Endothelial cell of umbilical vein (primary cell): Measurements from ENCODE around the gene RGS12.

Experiments used
- CTCF ChIP-seq, 2 donors: IDR thresholded peaks; 1 replicate in 1 of 2; 2 replicates in 1 of 2; pipeline ENCODE4 v1.5.1; 2011; ENCODE audit warnings: low read length in 2 of 2, mild to moderate bottlenecking in 2 of 2, moderate library complexity in 2 of 2, control low read depth in 1 of 2, inconsistent platforms in 1 of 2, low read depth in 1 of 2; ENCODE audit not compliant: insufficient read depth in 1 of 2; ENCODE audit errors: extremely low read depth in 1 of 2
- EZH2 ChIP-seq: IDR thresholded peaks from 2 replicates; pipeline ENCODE4 v1.6.1; 2012; ENCODE audit warnings: borderline replicate concordance, low read depth, mild to moderate bottlenecking, moderate library complexity, low read length, inconsistent platforms; ENCODE audit not compliant: severe bottlenecking
- FOS ChIP-seq: IDR thresholded peaks from 2 replicates; pipeline ENCODE4 v1.6.1; 2011; ENCODE audit warnings: mild to moderate bottlenecking, low read length, moderate library complexity, borderline replicate concordance; ENCODE audit not compliant: insufficient read depth
- GATA2 ChIP-seq: IDR thresholded peaks from 2 replicates; pipeline ENCODE4 v1.7.0; 2011; ENCODE audit warnings: low read depth, mild to moderate bottlenecking, moderate library complexity, mixed read lengths, low read length; ENCODE audit not compliant: insufficient read length, insufficient read depth
- MAX ChIP-seq: IDR thresholded peaks from 2 replicates; pipeline ENCODE4 v1.6.1; 2011; ENCODE audit not compliant: insufficient read depth, insufficient read length
- MYC ChIP-seq: IDR thresholded peaks from one replicate; pipeline ENCODE4 v1.6.1; 2011; ENCODE audit warnings: mild to moderate bottlenecking, low read depth, low read length
- POLR2A ChIP-seq: IDR thresholded peaks from 2 replicates; pipeline ENCODE4 v1.6.1; 2012; ENCODE audit warnings: low read depth, mild to moderate bottlenecking, control low read depth, low read length
- POLR2AphosphoS5 ChIP-seq: IDR thresholded peaks from 2 replicates; pipeline ENCODE4 v1.6.1; 2012; ENCODE audit warnings: low read depth, mild to moderate bottlenecking, control low read depth, low read length, moderate library complexity; ENCODE audit not compliant: insufficient read depth

GRCh38 chr4:3244747-3245146 lies 48.1 kb upstream of the RGS12 start:
- TF ChIP-seq CTCF (IDR thresholded peaks at IDR 0.05; ENCODE audit: extremely low read depth in 1 of 2, insufficient read depth in 1 of 2, low read depth in 1 of 2, low read length in 2 of 2) (no peak), FOS (no peak), EZH2 (no peak), MAX (no peak), GATA2 (no peak), POLR2AphosphoS5 (no peak), POLR2A (no peak), MYC (no peak)
